ENCODE data around the gene MARCKSL1.
"Not testable (repeated sequence)": the region's sequence is repeated elsewhere in the genome, so short reads cannot be mapped to it uniquely, and the experiment has no call there.

The MARCKSL1 gene

GRCh38 chr1:32284777-32285176 lies 51.3 kb downstream of the MARCKSL1 start:
- DNase-seq: not testable (repeated sequence)
